Body of pancreas (tissue), 4 donors: Measurements from ENCODE around the gene DPP9. TPM values are rescaled to one million over a fixed set of nuclear protein-coding genes. Genes with fewer than 3 reads are reported as not detected.

ENCODE experiments used
- ATAC-seq: fragments of 150-250 bp; one replicate; pipeline ENCODE4 v1.9.1; 2016
- DNase-seq, 4 donors: peaks; one replicate each; pipeline ENCODE4 v3.0.0-alpha.2; 2019
- H3K27ac ChIP-seq, 4 donors: fragments of 200-600 bp; sonication (generic); 1 replicate in 3 of 4; 2 replicates in 1 of 4; pipeline versions ENCODE4 v1.5.1 to v1.6.1; 2016 to 2019; ENCODE audit warnings: mild to moderate bottlenecking in 1 of 4, mixed read lengths in 1 of 4, moderate library complexity in 1 of 4
- H3K27me3 ChIP-seq, 2 donors: fragments of 200-600 bp; sonication (generic); one replicate each; pipeline ENCODE4 v1.6.0; 2016; ENCODE audit warnings: mild to moderate bottlenecking in 1 of 2
- H3K36me3 ChIP-seq, 2 donors: fragments of 200-600 bp; sonication (generic); replicated peaks in 1 of 2; 2 replicates each; pipeline ENCODE4 v1.5.1; 2016; ENCODE audit warnings: low read depth in 2 of 2; ENCODE audit not compliant: insufficient read depth in 1 of 2
- H3K4me1 ChIP-seq: fragments of 200-600 bp; sonication (generic); one replicate; pipeline ENCODE4 v1.6.0; 2016
- H3K4me3 ChIP-seq, 2 donors: fragments of 200-600 bp; sonication (generic); 1 replicate in 1 of 2; 2 replicates in 1 of 2; pipeline ENCODE4 v1.5.1; 2016 to 2019
- H3K9me3 ChIP-seq, 3 donors: fragments of 200-600 bp; sonication (generic); 1 replicate in 2 of 3; 2 replicates in 1 of 3; pipeline ENCODE4 v1.5.1; 2016
- POLR2A ChIP-seq, 3 donors: fragments of 450-650 bp; IDR thresholded peaks; one replicate each; pipeline ENCODE4 v1.6.1; 2016; ENCODE audit warnings: antibody characterized with exemption in 3 of 3, mild to moderate bottlenecking in 2 of 3
- WGBS, 2 donors: methylation state at CpG; one replicate each; pipeline ENCODE4 v1.1.5; 2017; 5-methylcytosine and 5-hydroxymethylcytosine counted together
- intact Hi-C: fragments of 100-400 bp; cut with DNase I; formaldehyde crosslinking; loops from one replicate; pipeline ENCODE4 v1.15.1; 2023
- total RNA-seq, 2 donors: library from RNA; depleted of rRNA; stranded (reverse); fragments of >200 nt; gene quantifications; one replicate each; pipeline ENCODE4 v1.1.0, GENCODE V29; 2016
- TF ChIP-seq, protein P1 (sequence below), 7 experiments: fragments of 450-650 bp in 4 of 7; fragments of 200-600 bp in 3 of 7; sonication (generic) in 3 of 7; IDR thresholded peaks; one replicate each; pipeline ENCODE4 v1.5.1; 2016 to 2019; ENCODE audit warnings: antibody characterized with exemption in 7 of 7

DPP9 gene
- total RNA-seq, 2 donors from 2014 or later: 44.6 to 130 TPM

DNA sequence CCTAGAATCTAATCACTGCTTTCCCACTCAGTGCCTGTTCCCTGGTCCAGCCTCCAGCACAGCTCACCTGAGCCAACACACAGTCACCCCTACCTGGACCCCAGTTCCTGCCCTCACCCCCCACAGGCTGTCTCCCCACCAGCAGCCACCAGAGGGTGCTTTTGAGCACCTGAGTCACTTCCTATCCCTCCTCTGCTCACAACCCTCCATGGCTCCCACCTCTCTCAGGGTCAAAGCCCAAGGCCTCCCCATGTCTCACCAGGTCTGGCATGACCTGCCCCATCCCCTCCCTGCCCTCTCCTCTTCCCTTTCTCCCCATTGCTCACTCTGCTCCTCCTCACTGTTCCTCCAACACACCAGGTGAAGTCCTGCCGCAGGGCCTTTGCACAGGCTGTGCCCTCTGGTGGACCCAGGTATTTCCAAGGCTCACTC is 7.1 kb upstream of the DPP9 start:
- Histone ChIP-seq H3K4me3 (no peak overlapping the region), H3K27me3 (no peaks in the 10 kb centered on the region), H3K36me3 (no peaks in the 10 kb centered on the region), H3K27ac (no peak overlapping the region), H3K4me1 (no peaks in the 10 kb centered on the region), H3K9me3 (no peaks in the 10 kb centered on the region)
- DNase-seq: peak in 2 of 4 donors; percentile 22 to 45
- ATAC-seq: no peak
- intact Hi-C loops: no loop called here
- TF ChIP-seq, protein P1, sequence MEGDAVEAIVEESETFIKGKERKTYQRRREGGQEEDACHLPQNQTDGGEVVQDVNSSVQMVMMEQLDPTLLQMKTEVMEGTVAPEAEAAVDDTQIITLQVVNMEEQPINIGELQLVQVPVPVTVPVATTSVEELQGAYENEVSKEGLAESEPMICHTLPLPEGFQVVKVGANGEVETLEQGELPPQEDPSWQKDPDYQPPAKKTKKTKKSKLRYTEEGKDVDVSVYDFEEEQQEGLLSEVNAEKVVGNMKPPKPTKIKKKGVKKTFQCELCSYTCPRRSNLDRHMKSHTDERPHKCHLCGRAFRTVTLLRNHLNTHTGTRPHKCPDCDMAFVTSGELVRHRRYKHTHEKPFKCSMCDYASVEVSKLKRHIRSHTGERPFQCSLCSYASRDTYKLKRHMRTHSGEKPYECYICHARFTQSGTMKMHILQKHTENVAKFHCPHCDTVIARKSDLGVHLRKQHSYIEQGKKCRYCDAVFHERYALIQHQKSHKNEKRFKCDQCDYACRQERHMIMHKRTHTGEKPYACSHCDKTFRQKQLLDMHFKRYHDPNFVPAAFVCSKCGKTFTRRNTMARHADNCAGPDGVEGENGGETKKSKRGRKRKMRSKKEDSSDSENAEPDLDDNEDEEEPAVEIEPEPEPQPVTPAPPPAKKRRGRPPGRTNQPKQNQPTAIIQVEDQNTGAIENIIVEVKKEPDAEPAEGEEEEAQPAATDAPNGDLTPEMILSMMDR (IDR thresholded peaks at IDR 0.05): peak in 4 of 7 experiments; percentile 27 to 52 (median 34)
- TF ChIP-seq POLR2A (IDR thresholded peaks at IDR 0.05): no peak
- 94 to 100% methylated on average over 1 of the region's 1 CpG for WGBS, 2 donors

DNA sequence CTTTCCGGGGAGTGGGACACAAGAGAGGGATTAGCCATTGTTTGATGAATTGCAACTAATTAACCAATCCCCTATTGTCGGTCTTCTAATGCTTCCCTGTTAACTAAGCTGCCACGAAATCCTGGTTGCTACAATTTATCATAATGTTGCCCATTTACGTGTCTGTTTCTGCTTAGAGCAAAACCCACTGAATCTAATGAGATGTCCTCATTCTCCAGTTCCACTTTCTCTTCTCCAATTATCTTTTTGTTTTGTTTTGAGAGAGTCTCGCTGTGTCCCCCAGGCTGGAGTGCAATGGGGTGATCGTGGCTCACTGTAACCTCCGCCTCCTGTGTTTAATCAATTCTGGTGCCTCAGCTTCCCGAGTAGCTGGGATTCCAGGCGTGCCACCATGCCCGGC is 5.2 kb upstream of the DPP9 start:
- TF ChIP-seq, protein P1 (IDR thresholded peaks at IDR 0.05): no peak
- TF ChIP-seq POLR2A (IDR thresholded peaks at IDR 0.05): no peak
- ATAC-seq (no peak), DNase-seq (no peak)
- H3K4me3 ChIP-seq: no peak overlapping the region
- 48 to 50% methylated on average over 10 of the region's 10 CpGs for WGBS, 2 donors
- no peaks in the 10 kb centered on the region for H3K27me3 ChIP-seq
- H3K9me3 ChIP-seq: no peaks in the 10 kb centered on the region
- intact Hi-C loops: no loop called here
- H3K27ac ChIP-seq: no peak overlapping the region
- no peaks in the 10 kb centered on the region for H3K36me3 ChIP-seq
- H3K4me1 ChIP-seq: peaks cover 12% of the 10 kb centered on the region

DNA sequence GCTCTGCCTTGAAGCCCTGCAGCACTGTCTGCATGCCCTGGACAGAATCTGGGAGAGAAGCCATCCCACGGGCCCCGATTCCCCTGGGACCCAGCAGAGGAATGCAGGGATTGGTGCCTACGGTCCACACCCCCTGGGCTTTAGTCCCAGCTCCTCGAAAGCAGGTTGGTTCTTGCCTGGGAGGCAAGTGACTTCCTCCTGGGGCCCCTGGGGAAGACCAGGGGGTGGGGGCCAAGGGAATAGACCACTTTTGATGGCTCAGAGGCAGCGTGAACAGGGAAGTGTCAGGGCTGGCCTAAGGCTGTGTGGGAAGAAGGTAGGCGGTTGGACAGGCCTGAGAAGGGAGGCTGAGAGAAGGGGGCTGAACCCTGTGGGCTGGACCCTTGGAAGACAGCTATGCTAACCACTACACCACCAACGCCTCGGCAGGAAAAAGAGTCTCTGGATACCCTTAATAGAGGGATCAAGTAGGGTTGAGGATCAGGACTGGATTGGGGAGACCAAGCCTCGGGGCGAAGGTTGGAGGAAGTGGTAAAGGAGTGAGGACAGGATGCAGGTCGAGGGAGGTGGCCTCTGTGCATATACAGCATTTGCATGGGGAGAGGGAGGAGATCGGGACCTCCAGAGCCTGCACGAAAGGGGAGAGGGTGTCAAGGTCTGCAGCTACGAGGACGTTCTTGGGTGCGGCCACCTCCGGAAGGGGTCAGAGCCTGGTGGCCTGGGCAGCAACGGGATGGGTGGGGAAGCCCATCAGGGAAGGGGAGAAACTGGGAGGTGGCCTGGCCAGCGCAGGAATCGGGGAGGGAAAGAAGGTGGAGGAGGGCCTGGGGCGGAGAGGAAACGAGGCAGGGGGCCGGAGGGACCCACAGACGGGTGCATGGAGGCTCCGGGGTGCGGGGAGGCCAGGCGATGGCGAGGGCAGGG is 709 bp downstream of the DPP9 start:
- H3K36me3 ChIP-seq: peaks cover 0 to 7% of the 10 kb centered on the region in 2 donors
- TF ChIP-seq POLR2A (IDR thresholded peaks at IDR 0.05): no peak
- TF ChIP-seq, protein P1 (IDR thresholded peaks at IDR 0.05): no peak
- intact Hi-C loops: no loop called here
- ATAC-seq (no peak), DNase-seq (peak; percentile 40 to 65 (median 48))
- peak overlapping the region; percentile 75 to 91 (median 78) for H3K27ac ChIP-seq
- no peaks in the 10 kb centered on the region for H3K9me3 ChIP-seq
- H3K4me1 ChIP-seq: peaks cover 34% of the 10 kb centered on the region
- H3K27me3 ChIP-seq: no peaks in the 10 kb centered on the region
- WGBS, 2 donors: 1 to 2% methylated on average over 27 to 28 of the region's 28 CpGs
- H3K4me3 ChIP-seq: peak overlapping the region; percentile 93 to 99

DNA sequence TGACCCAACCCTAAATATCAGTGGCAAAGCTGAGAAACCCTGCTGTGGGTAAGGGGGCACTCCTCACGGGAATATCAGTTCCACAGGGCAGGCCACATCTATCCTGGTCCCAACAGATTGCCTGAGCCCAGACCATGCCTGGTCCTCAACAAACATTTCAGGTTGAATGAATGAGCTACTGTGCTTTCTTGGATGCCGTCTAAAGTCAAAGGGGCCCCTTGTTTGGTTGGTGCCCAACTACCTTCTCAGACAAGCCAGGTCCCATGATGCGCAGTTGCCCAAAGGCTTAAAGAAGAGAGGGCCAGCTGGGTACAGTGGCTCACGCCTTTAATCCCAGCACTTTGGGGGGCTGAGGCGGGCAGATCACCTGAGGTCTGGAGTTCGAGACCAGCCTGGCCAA is 2.4 kb downstream of the DPP9 start:
- H3K4me1 ChIP-seq: peaks cover 42% of the 10 kb centered on the region
- 79 to 96% methylated on average over 4 to 6 of the region's 6 CpGs for WGBS, 2 donors
- no peak overlapping the region for H3K4me3 ChIP-seq
- intact Hi-C loops: no loop called here
- H3K27me3 ChIP-seq: no peaks in the 10 kb centered on the region
- no peak for DNase-seq
- TF ChIP-seq POLR2A (IDR thresholded peaks at IDR 0.05): no peak
- TF ChIP-seq, protein P1 (IDR thresholded peaks at IDR 0.05): no peak
- ATAC-seq: no peak
- H3K9me3 ChIP-seq: no peaks in the 10 kb centered on the region
- H3K36me3 ChIP-seq: peaks cover 0 to 10% of the 10 kb centered on the region in 2 donors
- H3K27ac ChIP-seq: no peak overlapping the region
